ENCODE measurements around the gene AMMECR1.

- TF ChIP-seq ZNF274 (IDR thresholded peaks at IDR 0.05; ENCODE audit: low read depth, low read length) (no peak), YY1 (IDR thresholded peaks at IDR 0.05; ENCODE audit: insufficient read depth, insufficient read length) (no peak)
These were observed 7.7 kb downstream of the AMMECR1 start for GRCh38 chrX:110310000-110310790.
